ENCODE data around the gene FGF13. TPM values are rescaled to one million over a fixed set of nuclear protein-coding genes. Genes with fewer than 3 reads are reported as not detected.

Gene FGF13
- polyA plus RNA-seq, 1 donor from 2014 or later, result 235 TPM

DNA sequence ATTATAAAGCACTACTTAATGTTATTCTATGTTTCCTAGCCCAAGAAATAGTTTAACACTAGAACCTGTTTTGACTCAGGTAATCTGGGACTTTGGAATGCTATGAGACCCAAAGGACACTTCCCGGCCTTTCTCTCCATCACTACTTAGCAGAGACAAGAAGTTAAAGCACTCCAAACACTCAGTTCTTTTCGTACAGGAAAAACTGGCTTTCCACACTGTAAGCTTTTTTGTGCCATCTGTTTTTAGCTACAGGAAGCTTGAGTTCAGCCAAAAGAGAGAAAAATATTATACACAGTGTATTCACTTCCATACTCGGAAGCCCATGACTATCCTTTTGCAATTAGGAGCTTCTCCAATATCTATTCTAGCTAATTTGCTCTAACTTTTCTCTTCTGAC, 7.9 kb upstream of the FGF13 start:
- Histone ChIP-seq H2AFZ (ENCODE audit: low read depth, low read length) (no peak overlapping the region), H3K9me2 (ENCODE audit: insufficient read depth, low read length) (no peaks in the 10 kb centered on the region), H3K36me3 (ENCODE audit: insufficient read depth, low read length) (no peaks in the 10 kb centered on the region), H3K27ac (ENCODE audit: low read length) (no peak overlapping the region), H3K4me3 (ENCODE audit: low read length) (no peak overlapping the region), H3K79me2 (replicated peaks; ENCODE audit: insufficient read depth, low read length) (no peaks in the 10 kb centered on the region), H3K4me2 (ENCODE audit: low read length) (no peak overlapping the region), H3F3A (ENCODE audit: insufficient read depth, low read length, poor library complexity, severe bottlenecking) (no peaks in the 10 kb centered on the region), H4K20me1 (ENCODE audit: insufficient read depth) (no peaks in the 10 kb centered on the region), H3K9ac (ENCODE audit: low read length) (no peak overlapping the region), H3K9me3 (ENCODE audit: low read length) (no peaks in the 10 kb centered on the region), H3K27me3 (ENCODE audit: insufficient read depth, low read depth, low read length) (no peaks in the 10 kb centered on the region)
- TF ChIP-seq TAF1 (IDR thresholded peaks at IDR 0.05; ENCODE audit: low read depth), result no peak
- no peak for TF ChIP-seq RAD21 (conservative IDR thresholded peaks at IDR 0.05)
- TF ChIP-seq EZH2 (IDR thresholded peaks at IDR 0.05; ENCODE audit: borderline replicate concordance, insufficient read depth, low read length, poor library complexity, severe bottlenecking), result no peak
- TF ChIP-seq SMC3 (conservative IDR thresholded peaks at IDR 0.05; ENCODE audit: poor library complexity), result no peak
- TF ChIP-seq, protein P1, sequence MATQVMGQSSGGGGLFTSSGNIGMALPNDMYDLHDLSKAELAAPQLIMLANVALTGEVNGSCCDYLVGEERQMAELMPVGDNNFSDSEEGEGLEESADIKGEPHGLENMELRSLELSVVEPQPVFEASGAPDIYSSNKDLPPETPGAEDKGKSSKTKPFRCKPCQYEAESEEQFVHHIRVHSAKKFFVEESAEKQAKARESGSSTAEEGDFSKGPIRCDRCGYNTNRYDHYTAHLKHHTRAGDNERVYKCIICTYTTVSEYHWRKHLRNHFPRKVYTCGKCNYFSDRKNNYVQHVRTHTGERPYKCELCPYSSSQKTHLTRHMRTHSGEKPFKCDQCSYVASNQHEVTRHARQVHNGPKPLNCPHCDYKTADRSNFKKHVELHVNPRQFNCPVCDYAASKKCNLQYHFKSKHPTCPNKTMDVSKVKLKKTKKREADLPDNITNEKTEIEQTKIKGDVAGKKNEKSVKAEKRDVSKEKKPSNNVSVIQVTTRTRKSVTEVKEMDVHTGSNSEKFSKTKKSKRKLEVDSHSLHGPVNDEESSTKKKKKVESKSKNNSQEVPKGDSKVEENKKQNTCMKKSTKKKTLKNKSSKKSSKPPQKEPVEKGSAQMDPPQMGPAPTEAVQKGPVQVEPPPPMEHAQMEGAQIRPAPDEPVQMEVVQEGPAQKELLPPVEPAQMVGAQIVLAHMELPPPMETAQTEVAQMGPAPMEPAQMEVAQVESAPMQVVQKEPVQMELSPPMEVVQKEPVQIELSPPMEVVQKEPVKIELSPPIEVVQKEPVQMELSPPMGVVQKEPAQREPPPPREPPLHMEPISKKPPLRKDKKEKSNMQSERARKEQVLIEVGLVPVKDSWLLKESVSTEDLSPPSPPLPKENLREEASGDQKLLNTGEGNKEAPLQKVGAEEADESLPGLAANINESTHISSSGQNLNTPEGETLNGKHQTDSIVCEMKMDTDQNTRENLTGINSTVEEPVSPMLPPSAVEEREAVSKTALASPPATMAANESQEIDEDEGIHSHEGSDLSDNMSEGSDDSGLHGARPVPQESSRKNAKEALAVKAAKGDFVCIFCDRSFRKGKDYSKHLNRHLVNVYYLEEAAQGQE (IDR thresholded peaks at IDR 0.05; ENCODE audit: borderline replicate concordance), result no peak
- no peak for TF ChIP-seq MXI1 (conservative IDR thresholded peaks at IDR 0.05; ENCODE audit: poor library complexity, severe bottlenecking)
- no peak for TF ChIP-seq EP300 (conservative IDR thresholded peaks at IDR 0.05; ENCODE audit: poor library complexity, severe bottlenecking)
- TF ChIP-seq POLR2AphosphoS5 (IDR thresholded peaks at IDR 0.05), result no peak
- TF ChIP-seq, protein P2, sequence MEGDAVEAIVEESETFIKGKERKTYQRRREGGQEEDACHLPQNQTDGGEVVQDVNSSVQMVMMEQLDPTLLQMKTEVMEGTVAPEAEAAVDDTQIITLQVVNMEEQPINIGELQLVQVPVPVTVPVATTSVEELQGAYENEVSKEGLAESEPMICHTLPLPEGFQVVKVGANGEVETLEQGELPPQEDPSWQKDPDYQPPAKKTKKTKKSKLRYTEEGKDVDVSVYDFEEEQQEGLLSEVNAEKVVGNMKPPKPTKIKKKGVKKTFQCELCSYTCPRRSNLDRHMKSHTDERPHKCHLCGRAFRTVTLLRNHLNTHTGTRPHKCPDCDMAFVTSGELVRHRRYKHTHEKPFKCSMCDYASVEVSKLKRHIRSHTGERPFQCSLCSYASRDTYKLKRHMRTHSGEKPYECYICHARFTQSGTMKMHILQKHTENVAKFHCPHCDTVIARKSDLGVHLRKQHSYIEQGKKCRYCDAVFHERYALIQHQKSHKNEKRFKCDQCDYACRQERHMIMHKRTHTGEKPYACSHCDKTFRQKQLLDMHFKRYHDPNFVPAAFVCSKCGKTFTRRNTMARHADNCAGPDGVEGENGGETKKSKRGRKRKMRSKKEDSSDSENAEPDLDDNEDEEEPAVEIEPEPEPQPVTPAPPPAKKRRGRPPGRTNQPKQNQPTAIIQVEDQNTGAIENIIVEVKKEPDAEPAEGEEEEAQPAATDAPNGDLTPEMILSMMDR (IDR thresholded peaks at IDR 0.05; ENCODE audit: poor library complexity, severe bottlenecking), result no peak

GRCh38 chrX:138718941-138719340, 7.4 kb upstream of the FGF13 start:
- H3K79me2 ChIP-seq (replicated peaks; ENCODE audit: insufficient read depth, low read length), result no peaks in the 10 kb centered on the region
- no peaks in the 10 kb centered on the region for H3K9me2 ChIP-seq (ENCODE audit: insufficient read depth, low read length)
- H3K9ac ChIP-seq (ENCODE audit: low read length), result no peak overlapping the region
- H3F3A ChIP-seq (ENCODE audit: insufficient read depth, low read length, poor library complexity, severe bottlenecking), result no peaks in the 10 kb centered on the region
- no peak overlapping the region for H3K4me2 ChIP-seq (ENCODE audit: low read length)
- no peaks in the 10 kb centered on the region for H4K20me1 ChIP-seq (ENCODE audit: insufficient read depth)
- H3K27ac ChIP-seq (ENCODE audit: low read length), result no peak overlapping the region
- no peak overlapping the region for H2AFZ ChIP-seq (ENCODE audit: low read depth, low read length)
- TF ChIP-seq, protein P1 (IDR thresholded peaks at IDR 0.05; ENCODE audit: borderline replicate concordance), result no peak
- TF ChIP-seq, protein P2 (IDR thresholded peaks at IDR 0.05; ENCODE audit: poor library complexity, severe bottlenecking), result no peak
- no peak for TF ChIP-seq SMC3 (conservative IDR thresholded peaks at IDR 0.05; ENCODE audit: poor library complexity)
- no peak for TF ChIP-seq POLR2AphosphoS5 (IDR thresholded peaks at IDR 0.05)
- TF ChIP-seq EZH2 (IDR thresholded peaks at IDR 0.05; ENCODE audit: borderline replicate concordance, insufficient read depth, low read length, poor library complexity, severe bottlenecking), result no peak
- no peak for TF ChIP-seq MXI1 (conservative IDR thresholded peaks at IDR 0.05; ENCODE audit: poor library complexity, severe bottlenecking)
- no peak for TF ChIP-seq EP300 (conservative IDR thresholded peaks at IDR 0.05; ENCODE audit: poor library complexity, severe bottlenecking)
- no peak for TF ChIP-seq RAD21 (conservative IDR thresholded peaks at IDR 0.05)
- no peak for TF ChIP-seq TAF1 (IDR thresholded peaks at IDR 0.05; ENCODE audit: low read depth)
- no peaks in the 10 kb centered on the region for H3K27me3 ChIP-seq (ENCODE audit: insufficient read depth, low read depth, low read length)
- no peak overlapping the region for H3K4me3 ChIP-seq (ENCODE audit: low read length)
- no peaks in the 10 kb centered on the region for H3K36me3 ChIP-seq (ENCODE audit: insufficient read depth, low read length)
- H3K9me3 ChIP-seq (ENCODE audit: low read length), result no peaks in the 10 kb centered on the region
